Activated B cell treated with CpG ODN at 0.5 μM for 24 hours (primary cell): ENCODE measurements around the gene PTEN. TPM values are rescaled to one million over a fixed set of nuclear protein-coding genes. Genes with fewer than 3 reads are reported as not detected.
"Not testable (repeated sequence)": the region's sequence is repeated elsewhere in the genome, so short reads cannot be mapped to it uniquely, and the experiment has no call there.

Experiments
- ATAC-seq: fragments of 200-7000 bp; cut with Tn5 transposase; one replicate; pipeline ENCODE4 v1.10.0; 2021; ENCODE audit warnings: low read depth, mild to moderate bottlenecking, moderate library complexity
- CTCF ChIA-PET: fragments of 350-600 bp; sonication (Branson Sonifier 250); formaldehyde crosslinking; loops from one replicate; lab custom pipeline; 2021; ENCODE audit warnings: antibody characterized with exemption; lab: Charles Lee
- POLR2A ChIA-PET: fragments of 350-600 bp; sonication (Branson Sonifier 250); formaldehyde crosslinking; loops from one replicate; lab custom pipeline; 2021; ENCODE audit warnings: antibody characterized with exemption; lab: Charles Lee
- DNase-seq: peaks from one replicate; pipeline ENCODE4 v3.0.0; 2022
- H3K27ac Mint-ChIP-seq: one replicate; pipeline ENCODE4 v1.8.0; 2020; ENCODE audit warnings: mixed read lengths
- H3K27me3 Mint-ChIP-seq: one replicate; pipeline ENCODE4 v1.8.0; 2021; ENCODE audit warnings: mixed read lengths
- H3K36me3 Mint-ChIP-seq: one replicate; pipeline ENCODE4 v1.8.0; 2021; ENCODE audit warnings: low read depth, mixed read lengths
- H3K4me1 Mint-ChIP-seq: one replicate; pipeline ENCODE4 v1.8.0; 2021; ENCODE audit warnings: mixed read lengths
- H3K4me3 Mint-ChIP-seq: one replicate; pipeline ENCODE4 v1.8.0; 2020; ENCODE audit warnings: mild to moderate bottlenecking, mixed read lengths
- H3K9me3 Mint-ChIP-seq: one replicate; pipeline ENCODE4 v1.8.0; 2020; ENCODE audit warnings: mixed read lengths
- CTCF ChIP-seq: fragments of 200-600 bp; IDR thresholded peaks from one replicate; pipeline ENCODE4 v1.8.0; 2022; ENCODE audit warnings: antibody characterized with exemption, mild to moderate bottlenecking
- intact Hi-C: fragments of 100-400 bp; cut with micrococcal nuclease; formaldehyde crosslinking; loops from one replicate; pipeline ENCODE4 v1.15.1; 2024
- total RNA-seq: library from RNA; stranded (reverse); gene quantifications from 2 replicates; pipeline ENCODE4 v1.2.3, GENCODE V29; 2022

The PTEN gene
- total RNA-seq, 1 donor from 2014 or later: 227 TPM

GRCh38 chr10:87861566-87861952 is 1.9 kb upstream of the PTEN start:
- intact Hi-C loops: loop anchor here (2.0 to 5.0 kb wide), 4 partner anchors 453 to 1021 kb away; partner anchors contain the start of gene STAMBPL1
- CTCF ChIA-PET: interaction anchor here (1.0 to 7.3 kb wide), 15 partner anchors 12 to 949 kb away, joined by 3 to 112 read pairs (median 6); partner anchors contain the start of genes ATAD1 and RNLS
- H3K9me3 Mint-ChIP-seq: no peaks in the 10 kb centered on the region
- ATAC-seq (peak; percentile 9), DNase-seq (no peak)
- no peak for TF ChIP-seq CTCF
- H3K36me3 Mint-ChIP-seq: peaks cover 34% of the 10 kb centered on the region
- no peaks in the 10 kb centered on the region for H3K27me3 Mint-ChIP-seq
- POLR2A ChIA-PET: interaction anchor here (0.6 to 8.5 kb wide), 43 partner anchors 10 to 1041 kb away, joined by 3 to 257 read pairs (median 6); partner anchors contain the start of genes ATAD1, RNLS and STAMBPL1
- peaks cover 26% of the 10 kb centered on the region for H3K4me1 Mint-ChIP-seq
- peak overlapping the region; percentile 98 for H3K27ac Mint-ChIP-seq
- H3K4me3 Mint-ChIP-seq: peak overlapping the region; percentile 97

- TF ChIP-seq CTCF: no peak
- H3K9me3 Mint-ChIP-seq: no peaks in the 10 kb centered on the region
- no peaks in the 10 kb centered on the region for H3K27me3 Mint-ChIP-seq
- DNase-seq (peak; percentile 93), ATAC-seq (peak; percentile 68)
- peaks cover 38% of the 10 kb centered on the region for H3K36me3 Mint-ChIP-seq
- peaks cover 30% of the 10 kb centered on the region for H3K4me1 Mint-ChIP-seq
- intact Hi-C loops: loop anchor here (1.0 to 5.0 kb wide), 10 partner anchors 44 to 1020 kb away; partner anchors contain the start of genes ATAD1 and STAMBPL1
- peak overlapping the region; percentile 98 for H3K27ac Mint-ChIP-seq
- H3K4me3 Mint-ChIP-seq: peak overlapping the region; percentile 97
- CTCF ChIA-PET: interaction anchor here (0.8 to 7.3 kb wide), 17 partner anchors 12 to 721 kb away, joined by 3 to 112 read pairs (median 5); partner anchors contain the start of genes ATAD1 and RNLS
- POLR2A ChIA-PET: interaction anchor here (0.6 to 8.5 kb wide), 56 partner anchors 10 to 1040 kb away, joined by 3 to 257 read pairs (median 4); partner anchors contain the start of genes ATAD1, RNLS and STAMBPL1
These were observed 1.3 kb upstream of the PTEN start for GRCh38 chr10:87861953-87862678.

GRCh38 chr10:87862679-87863052 is 759 bp upstream of the PTEN start:
- H3K36me3 Mint-ChIP-seq: peaks cover 42% of the 10 kb centered on the region

GRCh38 chr10:87863951-87864495 is 598 bp downstream of the PTEN start:
- intact Hi-C loops: loop anchor here (1.0 to 5.0 kb wide), 8 partner anchors 11 to 1018 kb away; partner anchors contain the start of gene STAMBPL1
- H3K4me3 Mint-ChIP-seq: peak overlapping the region; percentile 97
- H3K27ac Mint-ChIP-seq: peak overlapping the region; percentile 85
- peaks cover 46% of the 10 kb centered on the region for H3K4me1 Mint-ChIP-seq
- ATAC-seq, DNase-seq, H3K9me3 Mint-ChIP-seq, H3K27me3 Mint-ChIP-seq: not testable (repeated sequence)
- peaks cover 50% of the 10 kb centered on the region for H3K36me3 Mint-ChIP-seq
- ChIA-PET CTCF (interaction anchor here (3.6 to 6.6 kb wide), 3 partner anchors 244 to 524 kb away, joined by 29 to 112 read pairs (median 45); no protein-coding TSS in a partner anchor), POLR2A (interaction anchor here (0.6 to 8.5 kb wide), 18 partner anchors 11 to 718 kb away, joined by 3 to 257 read pairs (median 14); partner anchors contain the start of genes ATAD1 and RNLS)

More at GRCh38 chr10:87862679-87863052, 759 bp upstream of the PTEN start:
- Mint-ChIP-seq H3K4me3 (peak overlapping the region; percentile 97), H3K4me1 (peaks cover 33% of the 10 kb centered on the region), H3K27ac (peak overlapping the region; percentile 98), H3K27me3 (no peaks in the 10 kb centered on the region), H3K9me3 (no peaks in the 10 kb centered on the region)
- ChIA-PET POLR2A (interaction anchor here (0.7 to 8.5 kb wide), 49 partner anchors 9 to 1039 kb away, joined by 3 to 257 read pairs (median 5); partner anchors contain the start of genes ATAD1, RNLS and STAMBPL1), CTCF (interaction anchor here (0.8 to 7.3 kb wide), 16 partner anchors 12 to 721 kb away, joined by 3 to 112 read pairs (median 6); partner anchors contain the start of genes ATAD1 and RNLS)
- DNase-seq (no peak), ATAC-seq (peak; percentile 14)
- no peak for TF ChIP-seq CTCF
- intact Hi-C loops: loop anchor here (1.0 to 5.0 kb wide), 10 partner anchors 44 to 1020 kb away; partner anchors contain the start of genes ATAD1 and STAMBPL1

GRCh38 chr10:87864496-87865059 is 1.2 kb downstream of the PTEN start:
- ChIA-PET POLR2A (interaction anchor here (0.6 to 8.5 kb wide), 10 partner anchors 20 to 528 kb away, joined by 3 to 257 read pairs (median 30); partner anchors contain the start of gene ATAD1), CTCF (interaction anchor here (4.4 to 6.6 kb wide), 2 partner anchors 244 to 524 kb away, joined by 29 to 112 read pairs; no protein-coding TSS in a partner anchor)
- peaks cover 50% of the 10 kb centered on the region for H3K4me1 Mint-ChIP-seq
- no peak for DNase-seq
- no peaks in the 10 kb centered on the region for H3K9me3 Mint-ChIP-seq
- H3K27ac Mint-ChIP-seq: peak overlapping the region; percentile 85
- peak overlapping the region; percentile 97 for H3K4me3 Mint-ChIP-seq
- peaks cover 50% of the 10 kb centered on the region for H3K36me3 Mint-ChIP-seq
- intact Hi-C loops: loop anchor here (1.0 to 5.0 kb wide), 6 partner anchors 11 to 1018 kb away; partner anchors contain the start of gene STAMBPL1
- H3K27me3 Mint-ChIP-seq: no peaks in the 10 kb centered on the region
- no peak for TF ChIP-seq CTCF
- ATAC-seq: no peak
